ENCODE results near the gene CFL2.

DNA sequence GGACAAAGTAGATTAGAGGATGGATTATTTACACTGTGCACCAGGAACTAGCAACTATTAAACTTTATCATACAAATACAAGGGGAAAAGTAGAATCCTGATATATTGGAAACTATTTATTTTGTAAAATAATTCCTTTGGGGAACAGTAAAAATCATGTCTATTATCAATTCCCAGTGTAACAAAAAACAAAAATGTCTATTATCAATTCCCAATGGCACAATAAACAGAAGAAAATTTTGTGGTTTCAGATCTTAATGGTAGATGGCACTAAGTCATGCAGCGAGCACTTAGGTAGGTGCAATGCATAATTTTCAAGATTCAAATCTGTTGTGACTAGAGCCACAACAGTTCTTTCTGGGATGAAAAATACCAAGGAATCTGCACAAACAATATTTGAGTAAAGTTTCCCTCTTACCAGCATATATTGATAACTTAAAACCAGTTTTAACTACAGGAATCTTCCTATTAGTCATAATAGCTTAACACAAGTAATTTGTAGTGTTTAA is 13.7 kb downstream of the CFL2 start:
- TF ChIP-seq CTCF (IDR thresholded peaks at IDR 0.05): no peak
- TF ChIP-seq POLR2A (IDR thresholded peaks at IDR 0.05): no peak
